DMS153 treated with DMSO at 0.1 percent for 48 hours (cell line): Measurements from ENCODE around the gene IQCE.

Experiments used
- DNase-seq: peaks from one replicate; lab custom pipeline; 2025; ENCODE audit not compliant: unreplicated experiment; lab: John Stamatoyannopoulos, UW

Gene IQCE

GRCh38 chr7:2558629-2559282 lies at the start of gene IQCE:
Gene IQCE (plus strand): TSS chr7:2558979. CDS start chr7:2559182, 203 bp downstream.
- DNase-seq: peak; percentile 97

GRCh38 chr7:2509298-2509906 lies 49.4 kb upstream of the IQCE start:
- DNase-seq: no peak

- DNase-seq: no peak
These were observed 48.5 kb upstream of the IQCE start for GRCh38 chr7:2510130-2510776.

- DNase-seq: peak; percentile 83
These were observed 47.6 kb upstream of the IQCE start for GRCh38 chr7:2510909-2511768.

- DNase-seq: no peak
These were observed 47.0 kb upstream of the IQCE start for GRCh38 chr7:2511769-2512168.

- DNase-seq: peak; percentile 67
These were observed 46.6 kb upstream of the IQCE start for GRCh38 chr7:2512179-2512661.

GRCh38 chr7:2512713-2513112 lies 46.1 kb upstream of the IQCE start:
- no peak for DNase-seq

- no peak for DNase-seq
These were observed 45.1 kb upstream of the IQCE start for GRCh38 chr7:2513702-2514101.

- no peak for DNase-seq
These were observed 44.0 kb upstream of the IQCE start for GRCh38 chr7:2514473-2515423.

- no peak for DNase-seq
These were observed 43.2 kb upstream of the IQCE start for GRCh38 chr7:2515424-2516193.

- DNase-seq: no peak
These were observed 42.6 kb upstream of the IQCE start for GRCh38 chr7:2516194-2516555.

- no peak for DNase-seq
These were observed 41.8 kb upstream of the IQCE start for GRCh38 chr7:2517026-2517425.

GRCh38 chr7:2517678-2518507 lies 40.9 kb upstream of the IQCE start:
- DNase-seq: peak; percentile 67

- no peak for DNase-seq
These were observed 40.1 kb upstream of the IQCE start for GRCh38 chr7:2518737-2519118.

GRCh38 chr7:2519119-2519930 lies 39.5 kb upstream of the IQCE start, which contains the start of gene LFNG:
Gene LFNG (plus strand): TSS chr7:2519774. CDS start chr7:2519862, 88 bp downstream.
- DNase-seq: peak; percentile 94

- DNase-seq: no peak
These were observed 38.5 kb upstream of the IQCE start for GRCh38 chr7:2520131-2520760.

GRCh38 chr7:2520761-2521290 lies 38.0 kb upstream of the IQCE start:
- DNase-seq: no peak
